ENCODE measurements around the gene SOAT1.

The SOAT1 gene

DNA sequence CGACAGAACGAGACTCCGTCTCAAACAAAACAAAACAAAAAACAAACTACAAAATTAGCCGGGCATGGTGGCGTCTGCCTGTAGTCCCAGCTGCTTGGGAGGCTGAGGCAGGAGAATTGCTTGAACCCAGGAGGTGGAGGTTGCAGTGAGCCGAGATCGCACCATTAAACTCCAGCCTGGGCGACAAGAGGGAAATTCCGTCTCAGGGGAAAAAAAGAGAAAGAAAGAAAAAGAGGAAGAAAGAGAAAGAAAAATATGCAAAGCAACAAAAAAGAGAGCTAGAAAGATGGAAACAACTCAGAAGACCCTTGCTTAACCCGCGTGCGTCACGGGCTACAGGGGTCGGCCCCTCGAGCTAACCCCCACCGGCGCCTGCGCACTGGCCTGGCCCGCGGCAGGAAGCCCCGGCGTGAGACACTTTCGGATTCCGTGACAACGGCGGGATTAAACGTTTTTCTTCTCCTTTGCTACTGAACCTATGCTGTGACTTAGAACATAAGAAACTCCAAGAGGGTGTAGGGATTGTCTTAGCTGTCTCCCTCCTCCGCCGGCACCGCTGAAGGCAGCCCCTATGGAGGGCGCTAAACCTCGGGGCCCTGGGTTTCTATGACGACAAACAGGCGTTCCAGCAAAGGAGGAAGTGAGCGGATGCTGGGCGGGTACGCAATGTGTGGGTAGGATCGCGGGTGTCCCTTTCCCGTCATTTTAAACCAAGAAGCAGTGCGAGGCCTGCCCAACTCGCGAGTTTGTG is 71.9 kb downstream of the SOAT1 start, which contains the start of gene AXDND1:
Gene AXDND1 (plus strand): TSS at position 630 of the 751 bp plus-strand sequence. CDS start 539 bp downstream, outside the sequence.
- no peaks in the 10 kb centered on the region for H3K36me3 ChIP-seq (ENCODE audit: insufficient read depth)
- H3K9ac ChIP-seq = peak within 1 kb of the TSS; percentile 90
- TF ChIP-seq, protein P1, sequence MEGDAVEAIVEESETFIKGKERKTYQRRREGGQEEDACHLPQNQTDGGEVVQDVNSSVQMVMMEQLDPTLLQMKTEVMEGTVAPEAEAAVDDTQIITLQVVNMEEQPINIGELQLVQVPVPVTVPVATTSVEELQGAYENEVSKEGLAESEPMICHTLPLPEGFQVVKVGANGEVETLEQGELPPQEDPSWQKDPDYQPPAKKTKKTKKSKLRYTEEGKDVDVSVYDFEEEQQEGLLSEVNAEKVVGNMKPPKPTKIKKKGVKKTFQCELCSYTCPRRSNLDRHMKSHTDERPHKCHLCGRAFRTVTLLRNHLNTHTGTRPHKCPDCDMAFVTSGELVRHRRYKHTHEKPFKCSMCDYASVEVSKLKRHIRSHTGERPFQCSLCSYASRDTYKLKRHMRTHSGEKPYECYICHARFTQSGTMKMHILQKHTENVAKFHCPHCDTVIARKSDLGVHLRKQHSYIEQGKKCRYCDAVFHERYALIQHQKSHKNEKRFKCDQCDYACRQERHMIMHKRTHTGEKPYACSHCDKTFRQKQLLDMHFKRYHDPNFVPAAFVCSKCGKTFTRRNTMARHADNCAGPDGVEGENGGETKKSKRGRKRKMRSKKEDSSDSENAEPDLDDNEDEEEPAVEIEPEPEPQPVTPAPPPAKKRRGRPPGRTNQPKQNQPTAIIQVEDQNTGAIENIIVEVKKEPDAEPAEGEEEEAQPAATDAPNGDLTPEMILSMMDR (conservative IDR thresholded peaks at IDR 0.05; ENCODE audit: low read depth, low read length) = peak; percentile 40; the same call in 1 of the 2 replicates

DNA sequence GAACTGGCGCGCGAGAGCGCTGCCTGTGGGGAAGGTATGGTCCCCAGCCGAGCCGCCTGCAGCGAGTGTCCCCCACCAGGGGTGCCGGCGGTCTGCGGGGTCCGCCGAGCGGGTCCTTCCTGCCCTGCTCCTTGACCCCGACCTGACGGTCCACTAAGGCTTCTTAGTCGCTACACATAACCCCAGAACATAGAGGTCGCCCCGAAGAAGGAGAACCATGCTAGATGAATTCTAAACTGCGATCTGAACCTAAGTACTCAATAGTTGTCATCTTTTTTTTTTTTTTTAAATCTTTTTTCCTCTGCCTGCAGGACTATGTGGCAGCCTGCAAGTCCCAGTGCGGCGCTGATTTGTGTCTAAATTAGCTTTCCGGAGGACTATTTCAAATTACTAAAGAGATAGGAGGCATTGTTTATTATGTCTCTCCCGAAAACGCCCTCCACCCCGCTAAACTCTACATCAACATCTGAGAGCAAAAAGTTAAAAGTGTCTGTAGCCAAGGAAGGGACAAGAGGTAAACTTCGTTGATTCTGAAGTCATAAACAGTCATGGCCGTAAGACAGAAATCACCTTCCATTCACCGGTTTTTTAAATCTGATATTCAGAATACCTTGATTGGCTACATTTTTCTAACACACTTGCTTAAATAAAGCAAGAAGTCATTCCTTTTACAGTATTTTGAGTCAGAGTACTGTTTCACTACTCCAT is 72.7 kb downstream of the SOAT1 start:
- H2AFZ ChIP-seq (ENCODE audit: low read depth) = peak overlapping the region; percentile 95
- no peaks in the 10 kb centered on the region for H3K79me2 ChIP-seq (ENCODE audit: insufficient read depth, low read depth)
- H3K4me3 ChIP-seq (IDR thresholded peaks at IDR 0.05; ENCODE audit: insufficient read depth, low read depth, low read length) = peak overlapping the region; percentile 88
- peak overlapping the region; percentile 96 for H3K27ac ChIP-seq
- peaks cover 9% of the 10 kb centered on the region for H3K4me1 ChIP-seq (ENCODE audit: low read depth, poor library complexity, severe bottlenecking)
- H4K20me1 ChIP-seq (ENCODE audit: insufficient read depth) = no peaks in the 10 kb centered on the region
- no peaks in the 10 kb centered on the region for H3K27me3 ChIP-seq (ENCODE audit: insufficient read depth, low read depth)
- peak overlapping the region; percentile 90 for H3K9ac ChIP-seq
- H3K4me2 ChIP-seq = peak overlapping the region; percentile 68
- no peaks in the 10 kb centered on the region for H3K36me3 ChIP-seq (ENCODE audit: insufficient read depth)
- TF ChIP-seq, protein P1 (conservative IDR thresholded peaks at IDR 0.05; ENCODE audit: low read depth, low read length) = no peak

More for the DNA sequence above, 71.9 kb downstream of the SOAT1 start, which contains the start of gene AXDND1:
- Histone ChIP-seq H2AFZ (ENCODE audit: low read depth) (peak within 1 kb of the TSS; percentile 95), H3K4me1 (ENCODE audit: low read depth, poor library complexity, severe bottlenecking) (peaks cover 9% of the 10 kb centered on the region), H3K4me2 (peak within 1 kb of the TSS; percentile 68), H3K27me3 (ENCODE audit: insufficient read depth, low read depth) (no peaks in the 10 kb centered on the region), H3K27ac (peak within 1 kb of the TSS; percentile 96), H3K79me2 (ENCODE audit: insufficient read depth, low read depth) (no peaks in the 10 kb centered on the region), H4K20me1 (ENCODE audit: insufficient read depth) (no peaks in the 10 kb centered on the region), H3K4me3 (IDR thresholded peaks at IDR 0.05; ENCODE audit: insufficient read depth, low read depth, low read length) (peak within 1 kb of the TSS; percentile 88)

DNA sequence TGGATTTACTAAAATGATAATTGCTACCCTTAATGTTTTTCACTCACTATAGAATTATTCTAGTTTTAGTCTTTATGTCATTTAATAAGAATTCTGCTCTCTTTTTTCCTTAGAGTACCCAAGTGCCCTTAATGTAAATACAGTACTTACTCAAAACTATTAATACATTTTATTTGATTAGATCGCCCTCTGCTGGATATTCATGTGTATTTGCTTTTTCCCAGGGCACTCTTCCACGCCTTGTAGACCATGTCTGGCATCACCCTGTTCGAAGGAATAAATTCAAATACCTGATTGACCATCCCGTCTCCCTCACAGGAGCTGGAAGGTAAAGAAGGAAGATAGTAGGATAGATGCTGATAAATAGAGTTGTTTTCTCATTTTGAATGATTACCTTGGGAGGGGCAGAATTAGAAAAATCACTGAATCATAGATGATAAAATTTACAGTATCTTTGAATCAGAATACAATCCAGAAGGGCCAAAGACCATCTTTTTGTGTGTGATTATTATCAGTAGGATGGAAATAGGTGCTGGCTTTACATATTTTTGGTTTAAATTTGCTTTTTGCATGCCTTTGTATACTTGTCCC is 76.2 kb downstream of the SOAT1 start:
- H2AFZ ChIP-seq (ENCODE audit: low read depth) = no peak overlapping the region
- H3K9ac ChIP-seq = no peak overlapping the region
- no peak overlapping the region for H3K4me2 ChIP-seq
- no peaks in the 10 kb centered on the region for H3K36me3 ChIP-seq (ENCODE audit: insufficient read depth)
- no peak overlapping the region for H3K27ac ChIP-seq
- TF ChIP-seq, protein P1 (conservative IDR thresholded peaks at IDR 0.05; ENCODE audit: low read depth, low read length) = peak; percentile 96
- H3K27me3 ChIP-seq (ENCODE audit: insufficient read depth, low read depth) = no peaks in the 10 kb centered on the region
- no peak overlapping the region for H3K4me3 ChIP-seq (IDR thresholded peaks at IDR 0.05; ENCODE audit: insufficient read depth, low read depth, low read length)
- H3K79me2 ChIP-seq (ENCODE audit: insufficient read depth, low read depth) = no peaks in the 10 kb centered on the region
- no peaks in the 10 kb centered on the region for H4K20me1 ChIP-seq (ENCODE audit: insufficient read depth)
- H3K4me1 ChIP-seq (ENCODE audit: low read depth, poor library complexity, severe bottlenecking) = peaks cover 9% of the 10 kb centered on the region

DNA sequence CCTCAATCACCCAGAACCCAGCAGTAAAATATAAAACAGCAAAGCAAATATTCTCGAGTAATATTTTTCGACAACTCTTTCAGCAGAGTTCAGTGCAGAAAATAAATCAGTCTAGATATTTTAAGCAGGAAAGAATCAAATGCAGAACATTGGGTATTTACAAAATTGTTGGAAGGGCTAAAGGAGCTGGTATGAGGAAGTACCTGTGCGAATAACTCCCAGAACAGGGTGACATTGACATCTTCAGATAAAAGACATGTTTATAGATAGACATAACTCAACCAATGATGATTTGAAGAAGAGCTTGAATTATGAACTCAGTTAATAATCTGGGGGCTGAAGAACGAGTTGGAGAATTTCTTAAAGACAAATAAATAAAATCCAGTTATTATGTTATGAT is 78.6 kb downstream of the SOAT1 start:
- Histone ChIP-seq H3K4me2 (no peak overlapping the region), H3K4me1 (ENCODE audit: low read depth, poor library complexity, severe bottlenecking) (no peaks in the 10 kb centered on the region), H4K20me1 (ENCODE audit: insufficient read depth) (no peaks in the 10 kb centered on the region), H2AFZ (ENCODE audit: low read depth) (no peak overlapping the region), H3K27me3 (ENCODE audit: insufficient read depth, low read depth) (no peaks in the 10 kb centered on the region), H3K4me3 (IDR thresholded peaks at IDR 0.05; ENCODE audit: insufficient read depth, low read depth, low read length) (no peak overlapping the region), H3K79me2 (ENCODE audit: insufficient read depth, low read depth) (no peaks in the 10 kb centered on the region), H3K27ac (no peak overlapping the region), H3K9ac (no peak overlapping the region), H3K36me3 (ENCODE audit: insufficient read depth) (no peaks in the 10 kb centered on the region)
- TF ChIP-seq, protein P1 (conservative IDR thresholded peaks at IDR 0.05; ENCODE audit: low read depth, low read length) = no peak

All from KMS-11 (cell line).